PC-3 (cell line): ENCODE data around the gene SPEF2.

Source experiments
- CTCF ChIP-seq: fragments of 300-600 bp; sonication (generic); conservative IDR thresholded peaks from 2 replicates; pipeline ENCODE4 v1.5.1; 2017; ENCODE audit warnings: antibody characterized with exemption, low read depth, mild to moderate bottlenecking, low read length
- EZH2 ChIP-seq: fragments of 300-600 bp; sonication (generic); IDR thresholded peaks from one replicate; pipeline ENCODE4 v1.6.1; 2017; ENCODE audit warnings: antibody characterized with exemption, mild to moderate bottlenecking, low read length; ENCODE audit not compliant: unreplicated experiment

- TF ChIP-seq CTCF (no peak), EZH2 (no peak)
Observed at GRCh38 chr5:35755966-35756365, 138.3 kb downstream of the SPEF2 start.
